ENCODE measurements around the gene PDE4C. TPM values are rescaled to one million over a fixed set of nuclear protein-coding genes. Genes with fewer than 3 reads are reported as not detected.

Gene PDE4C
- total and polyA plus RNA-seq, 11 donors: 0.16 to 4.6 (median 1.1) TPM; not detected in 1

DNA sequence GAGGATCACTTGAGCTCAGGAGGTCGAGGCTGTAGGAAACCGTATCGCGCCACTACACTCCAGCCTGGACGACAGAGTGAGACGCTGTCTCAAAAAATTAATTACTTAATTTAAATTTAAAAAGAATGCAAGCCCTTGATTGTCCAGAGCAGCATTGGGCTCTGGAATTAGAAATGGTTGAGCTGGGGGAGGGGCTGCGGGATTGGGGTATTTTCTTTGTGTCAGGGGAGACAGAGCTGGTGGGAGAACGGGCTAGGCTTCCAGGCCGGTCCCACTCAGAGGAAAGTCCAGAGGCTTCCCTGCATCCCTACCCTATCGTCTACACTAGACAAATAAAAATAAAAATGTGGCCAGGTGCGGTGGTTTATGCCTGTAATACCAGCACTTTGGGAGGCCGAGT lies 20.2 kb downstream of the PDE4C start:
- H3K27ac ChIP-seq: peak overlapping the region; percentile 96 to 100 (median 98)

GRCh38 chr19:18205200-18205892 lies 20.9 kb downstream of the PDE4C start:
- H3K4me1 ChIP-seq: peaks cover 0 to 31% (median 22%) of the 10 kb centered on the region in 12 donors
- no peaks in the 10 kb centered on the region for H3K9me3 ChIP-seq
- WGBS, 4 donors: 9 to 13% (median 11%) methylated on average over 34 to 36 of the region's 36 CpGs
- ATAC-seq (peak; percentile 16 to 71 (median 41)), DNase-seq (peak; percentile 90 to 95 (median 91))
- intact Hi-C loops (cut with DNase I): loop anchor here in 9 of 10 donors (2.0 to 10.0 kb wide), 10 partner anchors 19 to 212 kb away; partner anchors contain the start of genes LSM4 (in 4 of the 9), SSBP4 (in 2 of the 9) and JUND (in 1 of the 9)
- peak overlapping the region; percentile 96 to 100 (median 98) for H3K27ac ChIP-seq
- H3K4me3 ChIP-seq: peak overlapping the region; percentile 38 to 91 (median 74)
- peaks cover 0 to 7% (median 0%) of the 10 kb centered on the region in 9 donors for H3K27me3 ChIP-seq
- peak; percentile 57 to 60 for TF ChIP-seq POLR2A (IDR thresholded peaks at IDR 0.05)
- TF ChIP-seq, protein P1, sequence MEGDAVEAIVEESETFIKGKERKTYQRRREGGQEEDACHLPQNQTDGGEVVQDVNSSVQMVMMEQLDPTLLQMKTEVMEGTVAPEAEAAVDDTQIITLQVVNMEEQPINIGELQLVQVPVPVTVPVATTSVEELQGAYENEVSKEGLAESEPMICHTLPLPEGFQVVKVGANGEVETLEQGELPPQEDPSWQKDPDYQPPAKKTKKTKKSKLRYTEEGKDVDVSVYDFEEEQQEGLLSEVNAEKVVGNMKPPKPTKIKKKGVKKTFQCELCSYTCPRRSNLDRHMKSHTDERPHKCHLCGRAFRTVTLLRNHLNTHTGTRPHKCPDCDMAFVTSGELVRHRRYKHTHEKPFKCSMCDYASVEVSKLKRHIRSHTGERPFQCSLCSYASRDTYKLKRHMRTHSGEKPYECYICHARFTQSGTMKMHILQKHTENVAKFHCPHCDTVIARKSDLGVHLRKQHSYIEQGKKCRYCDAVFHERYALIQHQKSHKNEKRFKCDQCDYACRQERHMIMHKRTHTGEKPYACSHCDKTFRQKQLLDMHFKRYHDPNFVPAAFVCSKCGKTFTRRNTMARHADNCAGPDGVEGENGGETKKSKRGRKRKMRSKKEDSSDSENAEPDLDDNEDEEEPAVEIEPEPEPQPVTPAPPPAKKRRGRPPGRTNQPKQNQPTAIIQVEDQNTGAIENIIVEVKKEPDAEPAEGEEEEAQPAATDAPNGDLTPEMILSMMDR (IDR thresholded peaks at IDR 0.05): no peak
- H3K36me3 ChIP-seq: peaks cover 0 to 12% (median 3%) of the 10 kb centered on the region in 9 donors

More for the DNA sequence above, 20.2 kb downstream of the PDE4C start:
- no peaks in the 10 kb centered on the region for H3K9me3 ChIP-seq
- H3K4me3 ChIP-seq: peak overlapping the region in 7 of 12 donors; percentile 70 to 91 (median 73)
- peaks cover 0 to 10% (median 3%) of the 10 kb centered on the region in 9 donors for H3K36me3 ChIP-seq
- intact Hi-C loops (cut with DNase I): loop anchor here in 9 of 10 donors (5.0 to 10.0 kb wide), 7 partner anchors 46 to 211 kb away; partner anchors contain the start of genes LSM4 (in 4 of the 9) and SSBP4 (in 2 of the 9)
- no peak for DNase-seq
- H3K27me3 ChIP-seq: peaks cover 0 to 7% (median 0%) of the 10 kb centered on the region in 9 donors
- H3K4me1 ChIP-seq: peaks cover 0 to 31% (median 22%) of the 10 kb centered on the region in 12 donors
- WGBS, 4 donors: 79 to 87% (median 86%) methylated on average over 12 of the region's 12 CpGs
- TF ChIP-seq, protein P1 (IDR thresholded peaks at IDR 0.05): no peak
- no peak for TF ChIP-seq POLR2A (IDR thresholded peaks at IDR 0.05)
- ATAC-seq: no peak

- 0 to 1% (median 1%) methylated on average over 16 to 22 of the region's 22 CpGs for whole genome bisulfite sequencing, 4 donors
- H3K4me1 ChIP-seq: peaks cover 0 to 31% (median 22%) of the 10 kb centered on the region in 12 donors
- H3K36me3 ChIP-seq: peaks cover 0 to 19% (median 10%) of the 10 kb centered on the region in 9 donors
- no peaks in the 10 kb centered on the region for H3K9me3 ChIP-seq
- peaks cover 0 to 7% (median 0%) of the 10 kb centered on the region in 9 donors for H3K27me3 ChIP-seq
- H3K27ac ChIP-seq: peak overlapping the region; percentile 96 to 100 (median 98)
- TF ChIP-seq, protein P1 (IDR thresholded peaks at IDR 0.05): no peak
- no peak for TF ChIP-seq POLR2A (IDR thresholded peaks at IDR 0.05)
- intact Hi-C loops (cut with DNase I): loop anchor here in 9 of 10 donors (1.0 to 10.0 kb wide), 12 partner anchors 12 to 213 kb away; partner anchors contain the start of genes LSM4 (in 4 of the 9), SSBP4 (in 2 of the 9) and JUND (in 1 of the 9)
- H3K4me3 ChIP-seq: peak overlapping the region; percentile 38 to 91 (median 74)
- ATAC-seq (peak; percentile 6 to 40 (median 21)), DNase-seq (peak in 1 of 5 donors; percentile 40)
Observed at GRCh38 chr19:18204394-18205199, 21.6 kb downstream of the PDE4C start.

All from heart left ventricle (tissue), 16 donors.